Measurements from ENCODE around the gene MAB21L4. TPM values are rescaled to one million over a fixed set of nuclear protein-coding genes. Genes with fewer than 3 reads are reported as not detected.
"Not testable (repeated sequence)": the region's sequence is repeated elsewhere in the genome, so short reads cannot be mapped to it uniquely, and the experiment has no call there.

The MAB21L4 gene
- total RNA-seq, 1 experiment from 2014 or later: not detected

GRCh38 chr2:240861547-240861946 lies 34.4 kb downstream of the MAB21L4 start:
- no peak for DNase-seq (ENCODE audit: low spot score)

DNA sequence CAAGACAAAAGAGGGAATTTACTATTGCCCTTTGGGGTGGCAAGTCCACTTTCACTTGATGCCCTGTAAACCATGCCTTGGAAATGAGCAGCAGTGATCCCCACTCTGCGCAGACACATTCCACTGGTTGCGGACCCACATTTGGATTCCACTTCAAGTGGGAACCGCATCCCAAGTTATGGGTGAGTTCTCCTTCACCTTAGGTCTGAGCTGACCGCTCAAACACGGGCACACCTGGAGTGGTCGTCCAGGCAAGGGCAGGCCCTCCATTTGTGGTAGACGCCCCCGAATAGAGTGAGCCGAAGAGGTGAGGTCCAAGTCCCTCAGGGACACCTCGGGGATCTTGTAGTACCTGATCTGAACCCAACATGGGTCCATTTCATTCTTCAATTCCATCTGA lies 37.1 kb downstream of the MAB21L4 start:
- DNase-seq (ENCODE audit: low spot score): no peak

GRCh38 chr2:240858321-240858720 lies 37.6 kb downstream of the MAB21L4 start:
- no peak for DNase-seq (ENCODE audit: low spot score)

- DNase-seq (ENCODE audit: low spot score): no peak
Measured at GRCh38 chr2:240857039-240858008, 38.6 kb downstream of the MAB21L4 start.

- DNase-seq (ENCODE audit: low spot score): no peak
Measured at GRCh38 chr2:240856151-240856980, 39.6 kb downstream of the MAB21L4 start.

DNA sequence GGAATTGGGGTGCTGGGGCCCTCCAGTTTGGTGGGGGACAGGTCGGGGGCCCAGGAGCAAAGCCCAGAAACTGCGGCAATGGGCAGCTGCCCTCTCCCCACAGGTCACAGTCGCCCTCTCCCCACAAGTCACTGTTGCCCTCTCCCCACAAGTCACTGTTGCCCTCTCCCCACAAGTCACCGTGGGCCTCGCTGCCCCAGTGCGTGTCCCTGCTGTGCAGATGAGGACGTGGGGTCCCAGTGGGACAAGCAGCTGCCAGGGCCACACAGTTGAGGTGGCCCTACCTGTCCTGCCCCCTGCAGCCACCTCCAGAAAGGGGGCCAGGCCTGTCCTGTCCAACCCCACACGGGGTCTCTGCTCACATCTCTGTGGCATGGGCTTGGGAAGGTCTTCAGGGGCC lies 40.3 kb downstream of the MAB21L4 start:
- DNase-seq (ENCODE audit: low spot score): no peak

GRCh38 chr2:240852671-240853314 lies 43.2 kb downstream of the MAB21L4 start:
- no peak for DNase-seq (ENCODE audit: low spot score)

GRCh38 chr2:240851078-240851991 lies 44.6 kb downstream of the MAB21L4 start:
- peak; percentile 72 for DNase-seq (ENCODE audit: low spot score)

GRCh38 chr2:240850756-240851077 lies 45.2 kb downstream of the MAB21L4 start:
- no peak for DNase-seq (ENCODE audit: low spot score)

- no peak for DNase-seq (ENCODE audit: low spot score)
Measured at GRCh38 chr2:240850026-240850425, 45.9 kb downstream of the MAB21L4 start.

GRCh38 chr2:240848900-240849680 lies 46.9 kb downstream of the MAB21L4 start:
- DNase-seq (ENCODE audit: low spot score): no peak

DNA sequence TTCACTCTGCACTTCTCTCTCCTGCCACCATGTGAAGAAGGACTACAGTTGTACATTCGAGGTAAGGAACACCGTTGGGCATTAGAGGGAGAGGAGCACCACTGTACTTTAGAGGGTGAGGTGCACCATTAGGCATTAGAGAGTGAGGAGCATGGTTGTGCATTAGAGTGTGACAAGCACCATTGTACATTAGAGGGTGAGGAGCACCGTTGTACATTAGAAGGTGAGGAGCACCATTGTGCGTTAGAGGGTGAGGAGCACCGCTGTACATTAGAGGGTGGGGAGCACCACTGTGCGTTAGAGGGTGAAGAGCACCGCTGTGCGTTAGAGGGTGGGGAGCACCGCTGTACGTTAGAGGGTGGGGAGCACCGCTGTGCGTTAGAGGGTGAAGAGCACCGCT lies 48.1 kb downstream of the MAB21L4 start:
- no peak for DNase-seq (ENCODE audit: low spot score)

- no peak for DNase-seq (ENCODE audit: low spot score)
Measured at GRCh38 chr2:240846873-240847595, 48.9 kb downstream of the MAB21L4 start.

- DNase-seq (ENCODE audit: low spot score): not testable (repeated sequence)
Measured at GRCh38 chr2:240846309-240846708, 49.6 kb downstream of the MAB21L4 start.

DNA sequence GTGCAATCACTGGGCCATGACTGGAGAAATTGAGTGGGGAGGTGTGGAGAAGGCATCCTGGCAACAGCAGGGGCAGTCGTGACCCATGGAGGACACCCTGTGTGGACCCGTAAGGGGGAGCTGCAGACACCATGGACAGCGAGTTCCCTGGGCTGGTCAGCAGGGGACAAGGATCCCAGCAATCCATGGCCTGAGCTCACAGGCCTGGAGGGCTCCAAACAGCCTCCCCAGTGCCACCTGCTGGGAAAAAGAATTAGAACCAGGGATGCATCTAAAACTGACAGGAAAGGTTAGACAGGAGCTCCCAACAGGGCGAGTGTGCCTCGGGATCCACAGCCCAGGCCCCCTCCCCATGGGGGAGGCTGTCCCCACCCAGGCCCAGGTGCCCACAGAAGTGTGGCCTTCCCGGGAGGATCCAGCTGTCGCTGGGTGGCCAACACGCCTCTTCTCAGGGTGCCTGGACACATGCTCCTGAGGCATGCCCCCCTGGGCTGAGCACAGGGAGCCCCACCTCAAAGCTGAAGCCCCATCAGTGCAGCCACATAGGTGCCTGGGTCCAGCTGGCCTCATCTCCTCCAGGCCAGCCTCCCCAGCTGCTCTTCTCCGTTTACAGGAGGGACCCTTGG lies 55.4 kb downstream of the MAB21L4 start:
- DNase-seq (ENCODE audit: low spot score): peak; percentile 74

DNA sequence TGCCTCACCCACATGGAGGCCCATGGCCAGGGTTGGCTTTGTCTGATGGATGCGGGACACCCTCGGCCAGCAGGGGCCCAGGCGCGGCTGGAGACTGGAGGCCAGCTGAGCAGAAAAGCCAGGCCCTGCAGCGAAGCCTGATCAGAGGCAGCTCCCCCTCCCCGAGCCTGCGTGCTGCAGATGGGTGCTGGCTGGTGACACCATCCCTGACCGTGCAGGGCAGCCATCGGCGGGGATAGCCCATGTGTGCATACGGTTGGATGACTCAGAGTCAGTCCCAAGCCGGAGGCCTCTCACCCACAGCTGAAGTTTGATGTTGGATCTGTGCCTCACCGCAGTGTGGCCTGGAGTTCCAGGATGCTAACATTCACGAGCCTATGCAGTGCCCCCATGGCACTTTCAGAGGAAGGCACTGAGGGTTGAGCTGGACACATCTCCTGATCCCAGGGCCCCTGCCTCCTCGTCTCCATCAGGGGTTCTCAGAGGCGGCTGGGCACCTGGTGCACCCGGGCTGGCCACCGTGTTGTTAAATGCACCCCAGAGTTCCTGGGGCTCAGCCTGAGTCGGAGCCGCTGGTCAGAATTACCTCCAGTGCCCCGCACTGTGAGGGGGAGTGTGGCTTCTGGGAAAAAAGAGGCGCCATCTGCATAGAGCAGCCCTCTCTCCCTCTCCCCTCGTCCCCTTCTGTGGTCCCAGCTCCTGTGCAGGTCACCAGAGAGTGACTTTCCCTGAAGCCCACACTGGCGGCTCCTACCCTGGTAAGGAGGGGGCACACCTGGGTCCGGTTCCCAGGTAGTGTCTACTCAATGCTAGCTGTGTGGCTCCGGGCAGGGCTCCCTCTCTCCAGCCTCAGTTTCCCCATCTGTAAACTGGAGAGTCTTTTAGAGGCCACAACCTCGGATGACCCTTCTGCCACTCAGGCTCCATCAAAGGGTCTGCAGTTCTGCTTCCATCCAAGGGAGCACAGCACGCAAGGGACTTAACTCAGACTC lies 56.5 kb downstream of the MAB21L4 start:
- peak; percentile 20 for DNase-seq (ENCODE audit: low spot score)

- no peak for DNase-seq (ENCODE audit: low spot score)
Measured at GRCh38 chr2:240837621-240838020, 58.3 kb downstream of the MAB21L4 start.
